ENCODE data around the gene WNT7B. TPM values are rescaled to one million over a fixed set of nuclear protein-coding genes. Genes with fewer than 3 reads are reported as not detected.

Gene WNT7B
- total RNA-seq, 3 donors from 2014 or later (not counting 1 experiment from before 2014, with no cell fraction given), result not detected

DNA sequence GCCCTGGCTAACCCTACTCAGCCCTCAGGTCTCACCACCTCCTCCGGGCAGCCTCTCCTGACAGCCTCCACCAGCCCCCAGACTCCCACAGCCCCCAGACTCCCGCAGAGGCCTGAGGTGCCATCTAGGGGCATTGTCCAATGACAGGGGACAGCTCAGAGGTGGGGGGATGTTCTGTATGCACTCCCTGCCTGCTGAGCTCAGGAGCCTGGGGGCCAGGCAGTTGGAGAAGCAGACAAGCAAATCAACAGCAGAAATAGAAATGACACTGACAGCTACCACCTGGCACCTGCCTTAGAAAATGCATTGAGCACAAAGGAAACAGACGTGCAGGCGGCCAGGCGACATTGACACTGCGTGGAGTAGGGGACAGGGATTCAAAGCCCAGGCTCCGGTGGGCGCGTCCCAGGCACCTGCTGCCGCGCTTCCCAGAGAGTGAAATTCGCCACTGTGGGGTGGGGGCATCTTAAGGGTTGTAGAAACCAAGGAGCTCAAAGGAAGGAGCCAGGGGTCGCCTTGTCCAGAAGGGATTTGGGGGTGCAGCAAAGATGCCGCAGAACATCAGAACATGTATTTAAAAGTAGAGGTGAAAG is 22.5 kb upstream of the WNT7B start:
- H3K4me1 Mint-ChIP-seq, result peaks cover 13 to 27% of the 10 kb centered on the region in 2 donors
- Histone ChIP-seq H3K36me3 (ENCODE audit: control insufficient read depth, insufficient read depth, low read length) (no peaks in the 10 kb centered on the region), H3K9me3 (ENCODE audit: control insufficient read depth, insufficient read depth, low read length) (no peaks in the 10 kb centered on the region), H3K4me1 (ENCODE audit: control insufficient read depth, insufficient read depth, low read length) (peaks cover 50% of the 10 kb centered on the region), H3K27me3 (ENCODE audit: control insufficient read depth, insufficient read depth, low read length) (no peaks in the 10 kb centered on the region), H3K4me3 (ENCODE audit: low read length) (no peak overlapping the region), H3K27ac (ENCODE audit: low read length) (no peak overlapping the region)
- TF ChIP-seq, protein P1, sequence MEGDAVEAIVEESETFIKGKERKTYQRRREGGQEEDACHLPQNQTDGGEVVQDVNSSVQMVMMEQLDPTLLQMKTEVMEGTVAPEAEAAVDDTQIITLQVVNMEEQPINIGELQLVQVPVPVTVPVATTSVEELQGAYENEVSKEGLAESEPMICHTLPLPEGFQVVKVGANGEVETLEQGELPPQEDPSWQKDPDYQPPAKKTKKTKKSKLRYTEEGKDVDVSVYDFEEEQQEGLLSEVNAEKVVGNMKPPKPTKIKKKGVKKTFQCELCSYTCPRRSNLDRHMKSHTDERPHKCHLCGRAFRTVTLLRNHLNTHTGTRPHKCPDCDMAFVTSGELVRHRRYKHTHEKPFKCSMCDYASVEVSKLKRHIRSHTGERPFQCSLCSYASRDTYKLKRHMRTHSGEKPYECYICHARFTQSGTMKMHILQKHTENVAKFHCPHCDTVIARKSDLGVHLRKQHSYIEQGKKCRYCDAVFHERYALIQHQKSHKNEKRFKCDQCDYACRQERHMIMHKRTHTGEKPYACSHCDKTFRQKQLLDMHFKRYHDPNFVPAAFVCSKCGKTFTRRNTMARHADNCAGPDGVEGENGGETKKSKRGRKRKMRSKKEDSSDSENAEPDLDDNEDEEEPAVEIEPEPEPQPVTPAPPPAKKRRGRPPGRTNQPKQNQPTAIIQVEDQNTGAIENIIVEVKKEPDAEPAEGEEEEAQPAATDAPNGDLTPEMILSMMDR (IDR thresholded peaks at IDR 0.05), result no peak
- intact Hi-C loops (cut with micrococcal nuclease), result loop anchor here (10.0 kb wide), 1 partner anchor 295 kb away; the partner anchor contains the start of gene GTSE1
- H3K4me3 Mint-ChIP-seq, result no peak overlapping the region
- H3K36me3 Mint-ChIP-seq, result no peaks in the 10 kb centered on the region
- DNase-seq, result no peak
- no peak for ATAC-seq
- H3K9me3 Mint-ChIP-seq, result no peaks in the 10 kb centered on the region
- peak overlapping the region in 1 of 2 donors; percentile 45 for H3K27ac Mint-ChIP-seq
- peaks cover 0 to 3% of the 10 kb centered on the region in 2 donors for H3K27me3 Mint-ChIP-seq (ENCODE audit: low read depth in 2 of 2)
- 86% methylated on average over 13 of the region's 14 CpGs for WGBS (ENCODE audit: insufficient coverage)

DNA sequence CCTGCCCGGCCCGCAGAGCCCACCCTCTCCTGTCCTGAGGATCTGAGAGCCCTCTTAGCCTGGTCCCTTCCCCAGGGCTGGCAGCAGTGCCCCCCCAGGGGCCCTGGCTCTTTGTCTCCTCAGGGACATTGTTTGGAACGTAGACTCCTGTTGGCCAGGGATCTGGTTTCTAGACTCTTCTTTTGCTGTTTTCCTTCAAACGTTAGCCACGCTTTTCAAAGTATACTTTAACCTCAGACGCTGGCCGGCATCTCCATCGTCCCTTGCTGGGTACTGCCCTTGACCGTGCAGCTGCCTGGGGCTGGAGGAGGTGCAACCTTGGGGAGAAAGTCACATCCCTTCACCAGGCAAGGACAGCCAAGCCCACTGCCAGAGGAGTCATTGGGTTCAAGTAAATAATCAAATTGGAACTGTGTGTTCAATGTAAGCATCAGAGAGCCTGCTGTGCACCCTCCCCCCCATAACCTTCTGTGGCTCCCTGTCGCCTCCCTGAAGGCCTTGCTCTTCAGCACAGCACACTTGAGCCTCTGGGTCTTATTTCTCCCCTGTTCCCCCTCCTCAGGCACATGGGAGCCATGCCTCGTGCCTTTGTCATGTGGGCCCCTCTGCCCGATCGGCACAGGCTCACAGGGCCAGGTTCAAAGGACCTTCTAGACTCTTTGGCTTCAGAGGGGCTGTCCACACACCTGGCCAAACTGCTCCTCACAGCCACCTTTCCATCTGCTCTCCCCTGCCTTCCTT is 21.8 kb upstream of the WNT7B start:
- intact Hi-C loops (cut with micrococcal nuclease), result loop anchor here (10.0 kb wide), 1 partner anchor 296 kb away; the partner anchor contains the start of gene GTSE1
- H3K4me1 ChIP-seq (ENCODE audit: control insufficient read depth, insufficient read depth, low read length), result peaks cover 50% of the 10 kb centered on the region
- Mint-ChIP-seq H3K27ac (no peak overlapping the region), H3K4me3 (no peak overlapping the region), H3K4me1 (peaks cover 12 to 27% of the 10 kb centered on the region in 2 donors), H3K36me3 (no peaks in the 10 kb centered on the region), H3K9me3 (peaks cover 3% of the 10 kb centered on the region in 2 donors), H3K27me3 (ENCODE audit: low read depth in 2 of 2) (peaks cover 0 to 3% of the 10 kb centered on the region in 2 donors)
- no peak overlapping the region for H3K27ac ChIP-seq (ENCODE audit: low read length)
- ATAC-seq (no peak), DNase-seq (no peak)
- 92% methylated on average over 13 of the region's 13 CpGs for WGBS (ENCODE audit: insufficient coverage)
- H3K36me3 ChIP-seq (ENCODE audit: control insufficient read depth, insufficient read depth, low read length), result no peaks in the 10 kb centered on the region
- no peak overlapping the region for H3K4me3 ChIP-seq (ENCODE audit: low read length)
- TF ChIP-seq, protein P1 (IDR thresholded peaks at IDR 0.05), result no peak
- H3K27me3 ChIP-seq (ENCODE audit: control insufficient read depth, insufficient read depth, low read length), result no peaks in the 10 kb centered on the region
- H3K9me3 ChIP-seq (ENCODE audit: control insufficient read depth, insufficient read depth, low read length), result peaks cover 7% of the 10 kb centered on the region

DNA sequence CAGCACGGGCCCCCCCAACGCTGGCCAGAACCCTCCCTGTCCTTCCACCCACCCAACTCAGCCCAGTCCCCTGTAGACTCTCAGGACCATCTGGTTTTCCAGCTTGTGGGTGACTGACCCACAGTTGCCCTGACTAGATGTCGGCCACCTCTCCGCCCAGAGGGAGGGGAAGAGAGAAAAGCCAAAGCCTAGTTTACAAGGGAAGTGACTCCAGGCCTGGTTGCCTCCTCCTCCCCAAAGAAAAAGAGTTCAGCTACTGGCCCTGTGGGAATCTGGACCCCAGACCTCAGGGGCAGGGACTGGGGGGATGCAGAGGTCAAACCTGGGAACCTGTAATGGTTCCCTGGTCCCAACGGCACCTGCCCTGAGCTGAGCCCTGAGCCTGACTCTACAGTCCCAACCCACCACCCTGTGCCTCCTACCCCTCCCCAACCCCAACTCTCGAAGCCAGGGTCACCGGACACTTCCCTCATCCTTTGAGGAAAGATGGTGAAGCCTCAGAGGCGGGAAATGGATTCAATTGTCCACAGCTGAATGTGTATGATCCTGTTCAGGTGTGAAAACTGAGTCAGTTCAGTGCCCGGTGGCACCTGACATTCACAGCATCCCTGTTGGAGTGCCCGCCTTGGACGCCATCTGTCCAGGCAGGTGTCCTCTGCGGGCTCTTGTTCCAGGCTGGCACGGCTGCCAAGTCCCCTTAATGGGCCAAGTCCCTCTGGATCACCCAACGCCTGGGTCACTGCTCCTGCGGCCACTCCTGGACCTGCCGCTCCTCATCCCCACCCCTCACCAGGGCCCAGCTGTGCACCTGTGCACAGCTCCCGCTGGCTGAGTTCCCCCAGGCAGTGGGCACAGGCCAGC is 21.0 kb upstream of the WNT7B start:
- peaks cover 10% of the 10 kb centered on the region for H3K9me3 ChIP-seq (ENCODE audit: control insufficient read depth, insufficient read depth, low read length)
- no peak overlapping the region for H3K27ac Mint-ChIP-seq
- H3K4me1 ChIP-seq (ENCODE audit: control insufficient read depth, insufficient read depth, low read length), result peaks cover 44% of the 10 kb centered on the region
- H3K4me1 Mint-ChIP-seq, result peaks cover 14 to 32% of the 10 kb centered on the region in 2 donors
- no peaks in the 10 kb centered on the region for H3K27me3 ChIP-seq (ENCODE audit: control insufficient read depth, insufficient read depth, low read length)
- intact Hi-C loops (cut with micrococcal nuclease), result loop anchor here (10.0 kb wide), 1 partner anchor 297 kb away; the partner anchor contains the start of gene GTSE1
- H3K27me3 Mint-ChIP-seq (ENCODE audit: low read depth in 2 of 2), result peaks cover 0 to 3% of the 10 kb centered on the region in 2 donors
- H3K4me3 ChIP-seq (ENCODE audit: low read length), result no peak overlapping the region
- peaks cover 11% of the 10 kb centered on the region in 2 donors for H3K9me3 Mint-ChIP-seq
- DNase-seq (no peak), ATAC-seq (no peak)
- H3K36me3 Mint-ChIP-seq, result no peaks in the 10 kb centered on the region
- TF ChIP-seq, protein P1 (IDR thresholded peaks at IDR 0.05), result no peak
- H3K36me3 ChIP-seq (ENCODE audit: control insufficient read depth, insufficient read depth, low read length), result no peaks in the 10 kb centered on the region
- H3K4me3 Mint-ChIP-seq, result no peak overlapping the region
- H3K27ac ChIP-seq (ENCODE audit: low read length), result no peak overlapping the region
- 70% methylated on average over 17 of the region's 17 CpGs for WGBS (ENCODE audit: insufficient coverage)
